GM12878 (cell line): ENCODE data around the gene MPPED1. TPM values are rescaled to one million over a fixed set of nuclear protein-coding genes. Genes with fewer than 3 reads are reported as not detected.

ENCODE experiments used
- CBFB ChIP-seq: IDR thresholded peaks from 2 replicates; pipeline ENCODE4 v1.6.1; 2016; ENCODE audit warnings: antibody characterized with exemption, low read depth
- IRF4 ChIP-seq: IDR thresholded peaks from 2 replicates; pipeline ENCODE4 v1.6.1; 2011; ENCODE audit warnings: low read depth, low read length
- JUNB ChIP-seq: IDR thresholded peaks from 2 replicates; pipeline ENCODE4 v1.6.1; 2016; ENCODE audit warnings: antibody characterized with exemption, mild to moderate bottlenecking
- NFIC ChIP-seq: IDR thresholded peaks from 2 replicates; pipeline ENCODE4 v1.6.1; 2012; ENCODE audit warnings: low read depth, mild to moderate bottlenecking, inconsistent platforms, low read length, moderate library complexity
- NFYB ChIP-seq: IDR thresholded peaks from 2 replicates; pipeline ENCODE4 v1.6.1; 2011; ENCODE audit warnings: low read depth, mild to moderate bottlenecking, low read length, improper control_type of control experiment, moderate library complexity; ENCODE audit not compliant: insufficient read depth
- NRF1 ChIP-seq: conservative IDR thresholded peaks from 2 replicates; pipeline ENCODE4 v1.6.1; 2011; ENCODE audit warnings: mild to moderate bottlenecking, low read depth, low read length, improper control_type of control experiment
- PML ChIP-seq: IDR thresholded peaks from 2 replicates; pipeline ENCODE4 v1.6.1; 2012; ENCODE audit warnings: low read length, inconsistent platforms
- RAD51 ChIP-seq: fragments of 450-650 bp; IDR thresholded peaks from 2 replicates; pipeline ENCODE4 v1.6.1; 2016; ENCODE audit warnings: moderate library complexity, mild to moderate bottlenecking, inconsistent platforms
- RFX5 ChIP-seq: IDR thresholded peaks from 2 replicates; pipeline ENCODE4 v1.6.1; 2011; ENCODE audit warnings: low read depth, low read length, improper control_type of control experiment
- RUNX3 ChIP-seq: IDR thresholded peaks from 2 replicates; pipeline ENCODE4 v1.6.1; 2012; ENCODE audit warnings: low read length, inconsistent platforms
- SIN3A ChIP-seq: IDR thresholded peaks from 2 replicates; pipeline ENCODE4 v1.6.1; 2012; ENCODE audit warnings: low read depth, low read length, improper control_type of control experiment
- SPI1 ChIP-seq: IDR thresholded peaks from 2 replicates; pipeline ENCODE4 v1.6.1; 2011; ENCODE audit warnings: low read depth, mild to moderate bottlenecking, low read length, moderate library complexity, borderline replicate concordance; ENCODE audit not compliant: insufficient read depth
- STAT1 ChIP-seq: fragments of 450-650 bp; conservative IDR thresholded peaks from 2 replicates; pipeline ENCODE4 v1.6.1; 2014; ENCODE audit warnings: antibody characterized with exemption, mild to moderate bottlenecking
- SUPT20H ChIP-seq: IDR thresholded peaks from 2 replicates; pipeline ENCODE4 v1.6.1; 2011; ENCODE audit warnings: low read depth, mild to moderate bottlenecking, low read length, moderate library complexity, borderline replicate concordance; ENCODE audit not compliant: control insufficient read depth
- YY1 ChIP-seq: IDR thresholded peaks from 2 replicates; pipeline ENCODE4 v1.6.1; 2011; ENCODE audit warnings: low read depth, mild to moderate bottlenecking, low read length
- ZSCAN29 ChIP-seq: fragments of 450-650 bp; IDR thresholded peaks from 2 replicates; pipeline ENCODE4 v1.6.1; 2017; ENCODE audit warnings: mild to moderate bottlenecking, moderate library complexity
- polyA plus RNA-seq, 11 experiments: library from polyadenylated mRNA; depleted of rRNA in 4 of 11; unstranded in 6 of 11; stranded (reverse) in 5 of 11; fragments of >200 nt; fragmentation: Nextera tagmentation in 4 of 11; fragmentation: Illumina TruSeq in 1 of 11; extraction: Ambion mirVana in 4 of 11; extraction: Trizol in 1 of 11; gene quantifications; 1 replicate in 1 of 11; 2 replicates in 10 of 11; pipeline versions ENCODE4 v1.2.1 to v1.2.3, GENCODE V29; 2011 to 2016; ENCODE audit warnings: inconsistent platforms in 2 of 11, missing spikeins in 2 of 11, low read depth in 1 of 11
- total RNA-seq, 4 experiments: library from RNA; depleted of rRNA in 3 of 4; stranded (reverse); fragments of >200 nt in 3 of 4; fragmentation: Illumina TruSeq in 1 of 4; extraction: Trizol in 1 of 4; gene quantifications; 2 replicates each; pipeline versions ENCODE4 v1.2.1 to v1.2.3, GENCODE V29; 2013 to 2021
- TF ChIP-seq, protein P1 (sequence below): fragments of 450-650 bp; IDR thresholded peaks from 2 replicates; pipeline ENCODE4 v1.6.1; 2017; ENCODE audit warnings: low read depth, mild to moderate bottlenecking, moderate library complexity
- TF ChIP-seq, protein P2 (sequence below): IDR thresholded peaks from 2 replicates; pipeline ENCODE4 v1.6.1; 2012; ENCODE audit warnings: low read depth, low read length, improper control_type of control experiment
- TF ChIP-seq, protein P3 (sequence below): fragments of 450-650 bp; formaldehyde crosslinking; IDR thresholded peaks from 2 replicates; pipeline ENCODE4 v1.4.0; 2022; ENCODE audit warnings: mild to moderate bottlenecking, moderate library complexity
- TF ChIP-seq, protein P4 (sequence below): IDR thresholded peaks from 2 replicates; pipeline ENCODE4 v1.6.1; 2012; ENCODE audit warnings: low read length, inconsistent platforms
- TF ChIP-seq, protein P5 (sequence below): fragments of 450-650 bp; IDR thresholded peaks from 2 replicates; pipeline ENCODE4 v1.6.1; 2017; ENCODE audit warnings: mild to moderate bottlenecking, moderate library complexity

The MPPED1 gene
- total and polyA plus RNA-seq, 10 of the 15 experiments (the other 5 are each of a cell fraction or from before 2014, with no cell fraction given) = 0.11 TPM; not detected in 9

DNA sequence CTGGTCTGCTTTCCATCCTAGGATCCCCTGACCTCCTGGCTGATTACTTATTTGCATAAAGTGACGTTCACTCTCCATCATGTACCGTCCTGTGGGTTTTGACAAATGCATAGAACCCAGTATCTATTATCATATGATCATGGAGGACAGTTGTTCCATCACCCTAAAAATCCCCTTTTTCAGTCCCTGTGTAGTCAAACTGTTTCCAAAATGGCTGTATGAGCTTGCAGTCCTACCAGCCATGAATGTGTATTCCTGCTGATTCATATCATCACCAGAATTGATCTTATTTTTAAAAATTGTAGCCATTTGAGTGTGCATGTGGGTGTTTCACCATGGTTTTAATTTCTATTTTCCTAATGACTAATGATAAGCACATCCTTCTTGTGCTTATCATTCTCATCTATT, 108.8 kb downstream of the MPPED1 start (continued):
- TF ChIP-seq, protein P1, sequence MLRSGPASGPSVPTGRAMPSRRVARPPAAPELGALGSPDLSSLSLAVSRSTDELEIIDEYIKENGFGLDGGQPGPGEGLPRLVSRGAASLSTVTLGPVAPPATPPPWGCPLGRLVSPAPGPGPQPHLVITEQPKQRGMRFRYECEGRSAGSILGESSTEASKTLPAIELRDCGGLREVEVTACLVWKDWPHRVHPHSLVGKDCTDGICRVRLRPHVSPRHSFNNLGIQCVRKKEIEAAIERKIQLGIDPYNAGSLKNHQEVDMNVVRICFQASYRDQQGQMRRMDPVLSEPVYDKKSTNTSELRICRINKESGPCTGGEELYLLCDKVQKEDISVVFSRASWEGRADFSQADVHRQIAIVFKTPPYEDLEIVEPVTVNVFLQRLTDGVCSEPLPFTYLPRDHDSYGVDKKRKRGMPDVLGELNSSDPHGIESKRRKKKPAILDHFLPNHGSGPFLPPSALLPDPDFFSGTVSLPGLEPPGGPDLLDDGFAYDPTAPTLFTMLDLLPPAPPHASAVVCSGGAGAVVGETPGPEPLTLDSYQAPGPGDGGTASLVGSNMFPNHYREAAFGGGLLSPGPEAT = no peak
- peak; percentile 85 for TF ChIP-seq YY1
- no peak for TF ChIP-seq SIN3A
- peak; percentile 99 for TF ChIP-seq JUNB
- TF ChIP-seq, protein P2, sequence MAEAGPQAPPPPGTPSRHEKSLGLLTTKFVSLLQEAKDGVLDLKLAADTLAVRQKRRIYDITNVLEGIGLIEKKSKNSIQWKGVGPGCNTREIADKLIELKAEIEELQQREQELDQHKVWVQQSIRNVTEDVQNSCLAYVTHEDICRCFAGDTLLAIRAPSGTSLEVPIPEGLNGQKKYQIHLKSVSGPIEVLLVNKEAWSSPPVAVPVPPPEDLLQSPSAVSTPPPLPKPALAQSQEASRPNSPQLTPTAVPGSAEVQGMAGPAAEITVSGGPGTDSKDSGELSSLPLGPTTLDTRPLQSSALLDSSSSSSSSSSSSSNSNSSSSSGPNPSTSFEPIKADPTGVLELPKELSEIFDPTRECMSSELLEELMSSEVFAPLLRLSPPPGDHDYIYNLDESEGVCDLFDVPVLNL = no peak
- TF ChIP-seq RAD51 = no peak
- TF ChIP-seq ZSCAN29 = no peak
- TF ChIP-seq CBFB = no peak
- peak; percentile 87 for TF ChIP-seq IRF4
- 0 out of 2 replicates have a peak, but pooled peaks have one; percentile 73 for TF ChIP-seq PML
- peak; percentile 92 for TF ChIP-seq NFIC
- TF ChIP-seq, protein P3, sequence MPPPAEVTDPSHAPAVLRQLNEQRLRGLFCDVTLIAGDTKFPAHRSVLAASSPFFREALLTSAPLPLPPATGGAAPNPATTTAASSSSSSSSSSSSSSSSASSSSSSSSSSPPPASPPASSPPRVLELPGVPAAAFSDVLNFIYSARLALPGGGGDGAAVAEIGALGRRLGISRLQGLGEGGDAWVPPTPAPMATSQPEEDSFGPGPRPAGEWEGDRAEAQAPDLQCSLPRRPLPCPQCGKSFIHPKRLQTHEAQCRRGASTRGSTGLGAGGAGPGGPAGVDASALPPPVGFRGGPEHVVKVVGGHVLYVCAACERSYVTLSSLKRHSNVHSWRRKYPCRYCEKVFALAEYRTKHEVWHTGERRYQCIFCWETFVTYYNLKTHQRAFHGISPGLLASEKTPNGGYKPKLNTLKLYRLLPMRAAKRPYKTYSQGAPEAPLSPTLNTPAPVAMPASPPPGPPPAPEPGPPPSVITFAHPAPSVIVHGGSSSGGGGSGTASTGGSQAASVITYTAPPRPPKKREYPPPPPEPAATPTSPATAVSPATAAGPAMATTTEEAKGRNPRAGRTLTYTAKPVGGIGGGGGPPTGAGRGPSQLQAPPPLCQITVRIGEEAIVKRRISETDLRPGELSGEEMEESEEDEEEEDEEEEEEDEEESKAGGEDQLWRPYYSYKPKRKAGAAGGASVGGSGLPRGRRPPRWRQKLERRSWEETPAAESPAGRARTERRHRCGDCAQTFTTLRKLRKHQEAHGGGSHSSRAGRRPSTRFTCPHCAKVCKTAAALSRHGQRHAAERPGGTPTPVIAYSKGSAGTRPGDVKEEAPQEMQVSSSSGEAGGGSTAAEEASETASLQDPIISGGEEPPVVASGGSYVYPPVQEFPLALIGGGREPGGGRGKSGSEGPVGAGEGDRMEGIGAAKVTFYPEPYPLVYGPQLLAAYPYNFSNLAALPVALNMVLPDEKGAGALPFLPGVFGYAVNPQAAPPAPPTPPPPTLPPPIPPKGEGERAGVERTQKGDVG = no peak
- TF ChIP-seq NFYB = no peak
- TF ChIP-seq NRF1 = no peak
- TF ChIP-seq RFX5 = no peak
- peak; percentile 83 for TF ChIP-seq RUNX3
- TF ChIP-seq, protein P4, sequence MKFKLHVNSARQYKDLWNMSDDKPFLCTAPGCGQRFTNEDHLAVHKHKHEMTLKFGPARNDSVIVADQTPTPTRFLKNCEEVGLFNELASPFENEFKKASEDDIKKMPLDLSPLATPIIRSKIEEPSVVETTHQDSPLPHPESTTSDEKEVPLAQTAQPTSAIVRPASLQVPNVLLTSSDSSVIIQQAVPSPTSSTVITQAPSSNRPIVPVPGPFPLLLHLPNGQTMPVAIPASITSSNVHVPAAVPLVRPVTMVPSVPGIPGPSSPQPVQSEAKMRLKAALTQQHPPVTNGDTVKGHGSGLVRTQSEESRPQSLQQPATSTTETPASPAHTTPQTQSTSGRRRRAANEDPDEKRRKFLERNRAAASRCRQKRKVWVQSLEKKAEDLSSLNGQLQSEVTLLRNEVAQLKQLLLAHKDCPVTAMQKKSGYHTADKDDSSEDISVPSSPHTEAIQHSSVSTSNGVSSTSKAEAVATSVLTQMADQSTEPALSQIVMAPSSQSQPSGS = peak; percentile 83
- no peak for TF ChIP-seq SUPT20H
- TF ChIP-seq, protein P5, sequence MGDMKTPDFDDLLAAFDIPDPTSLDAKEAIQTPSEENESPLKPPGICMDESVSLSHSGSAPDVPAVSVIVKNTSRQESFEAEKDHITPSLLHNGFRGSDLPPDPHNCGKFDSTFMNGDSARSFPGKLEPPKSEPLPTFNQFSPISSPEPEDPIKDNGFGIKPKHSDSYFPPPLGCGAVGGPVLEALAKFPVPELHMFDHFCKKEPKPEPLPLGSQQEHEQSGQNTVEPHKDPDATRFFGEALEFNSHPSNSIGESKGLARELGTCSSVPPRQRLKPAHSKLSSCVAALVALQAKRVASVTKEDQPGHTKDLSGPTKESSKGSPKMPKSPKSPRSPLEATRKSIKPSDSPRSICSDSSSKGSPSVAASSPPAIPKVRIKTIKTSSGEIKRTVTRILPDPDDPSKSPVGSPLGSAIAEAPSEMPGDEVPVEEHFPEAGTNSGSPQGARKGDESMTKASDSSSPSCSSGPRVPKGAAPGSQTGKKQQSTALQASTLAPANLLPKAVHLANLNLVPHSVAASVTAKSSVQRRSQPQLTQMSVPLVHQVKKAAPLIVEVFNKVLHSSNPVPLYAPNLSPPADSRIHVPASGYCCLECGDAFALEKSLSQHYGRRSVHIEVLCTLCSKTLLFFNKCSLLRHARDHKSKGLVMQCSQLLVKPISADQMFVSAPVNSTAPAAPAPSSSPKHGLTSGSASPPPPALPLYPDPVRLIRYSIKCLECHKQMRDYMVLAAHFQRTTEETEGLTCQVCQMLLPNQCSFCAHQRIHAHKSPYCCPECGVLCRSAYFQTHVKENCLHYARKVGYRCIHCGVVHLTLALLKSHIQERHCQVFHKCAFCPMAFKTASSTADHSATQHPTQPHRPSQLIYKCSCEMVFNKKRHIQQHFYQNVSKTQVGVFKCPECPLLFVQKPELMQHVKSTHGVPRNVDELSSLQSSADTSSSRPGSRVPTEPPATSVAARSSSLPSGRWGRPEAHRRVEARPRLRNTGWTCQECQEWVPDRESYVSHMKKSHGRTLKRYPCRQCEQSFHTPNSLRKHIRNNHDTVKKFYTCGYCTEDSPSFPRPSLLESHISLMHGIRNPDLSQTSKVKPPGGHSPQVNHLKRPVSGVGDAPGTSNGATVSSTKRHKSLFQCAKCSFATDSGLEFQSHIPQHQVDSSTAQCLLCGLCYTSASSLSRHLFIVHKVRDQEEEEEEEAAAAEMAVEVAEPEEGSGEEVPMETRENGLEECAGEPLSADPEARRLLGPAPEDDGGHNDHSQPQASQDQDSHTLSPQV = no peak
- TF ChIP-seq STAT1 = no peak
- TF ChIP-seq SPI1 = no peak
